NCI-H128 (cell line): ENCODE data around the gene GLTPD2.

Experiments used
- DNase-seq: peaks from one replicate; lab custom pipeline; 2025; ENCODE audit not compliant: unreplicated experiment; lab: John Stamatoyannopoulos, UW

GLTPD2 gene

GRCh38 chr17:4788807-4789700 lies at the start of gene GLTPD2:
Gene GLTPD2, plus strand, starts transcription at chr17:4788964. Its CDS starts 48 bp downstream, at chr17:4789012.
- DNase-seq = no peak

- no peak for DNase-seq
These were observed 49.4 kb upstream of the GLTPD2 start, which contains the start of the genes CXCL16 and ZMYND15 for GRCh38 chr17:4739122-4740024. Gene CXCL16, minus strand, starts transcription at chr17:4739928. Its CDS starts 589 bp downstream, at chr17:4739339. Gene ZMYND15, plus strand, starts transcription at chr17:4739833. Its CDS starts 716 bp downstream, at chr17:4740549.

- DNase-seq = no peak
These were observed 48.8 kb upstream of the GLTPD2 start for GRCh38 chr17:4740025-4740351.

- no peak for DNase-seq
These were observed 48.2 kb upstream of the GLTPD2 start for GRCh38 chr17:4740584-4740983.

GRCh38 chr17:4741544-4741943 lies 47.2 kb upstream of the GLTPD2 start:
- no peak for DNase-seq

- DNase-seq = no peak
These were observed 46.6 kb upstream of the GLTPD2 start for GRCh38 chr17:4742133-4742532.

- DNase-seq = no peak
These were observed 46.1 kb upstream of the GLTPD2 start for GRCh38 chr17:4742629-4743028.

GRCh38 chr17:4743216-4743615 lies 45.5 kb upstream of the GLTPD2 start:
- no peak for DNase-seq

GRCh38 chr17:4743898-4744297 lies 44.9 kb upstream of the GLTPD2 start:
- no peak for DNase-seq

GRCh38 chr17:4744999-4745969 lies 43.5 kb upstream of the GLTPD2 start:
- DNase-seq = no peak

- no peak for DNase-seq
These were observed 40.9 kb upstream of the GLTPD2 start for GRCh38 chr17:4747847-4748246.

- DNase-seq = no peak
These were observed 40.1 kb upstream of the GLTPD2 start for GRCh38 chr17:4748686-4749085.

GRCh38 chr17:4750606-4751005 lies 38.2 kb upstream of the GLTPD2 start:
- DNase-seq = no peak

GRCh38 chr17:4751932-4752331 lies 36.8 kb upstream of the GLTPD2 start:
- no peak for DNase-seq

GRCh38 chr17:4753392-4753791 lies 35.4 kb upstream of the GLTPD2 start:
- no peak for DNase-seq

- no peak for DNase-seq
These were observed 29.0 kb upstream of the GLTPD2 start for GRCh38 chr17:4759776-4760236.

- no peak for DNase-seq
These were observed 24.2 kb upstream of the GLTPD2 start for GRCh38 chr17:4764595-4764994.

GRCh38 chr17:4766201-4766600 lies 22.6 kb upstream of the GLTPD2 start:
- no peak for DNase-seq

GRCh38 chr17:4766723-4767122 lies 22.0 kb upstream of the GLTPD2 start:
- DNase-seq = no peak

GRCh38 chr17:4768298-4768697 lies 20.5 kb upstream of the GLTPD2 start:
- DNase-seq = no peak
